Thyroid gland (tissue), 4 donors: Measurements from ENCODE around the gene WNT2.

Experiments used
- CTCF ChIP-seq, 6 experiments: fragments of 200-600 bp in 3 of 6; fragments of 450-650 bp in 3 of 6; sonication (generic) in 3 of 6; IDR thresholded peaks; one replicate each; pipeline ENCODE4 v1.5.1; 2016 to 2019; ENCODE audit warnings: antibody characterized with exemption in 6 of 6, mild to moderate bottlenecking in 2 of 6, inconsistent platforms in 1 of 6, moderate library complexity in 1 of 6
- POLR2A ChIP-seq, 2 donors: fragments of 450-650 bp; IDR thresholded peaks; one replicate each; pipeline ENCODE4 v1.6.1; 2017; ENCODE audit warnings: antibody characterized with exemption in 2 of 2, mild to moderate bottlenecking in 2 of 2, moderate library complexity in 1 of 2

- TF ChIP-seq POLR2A (IDR thresholded peaks at IDR 0.05) (no peak), CTCF (IDR thresholded peaks at IDR 0.05) (no peak)
Measured at GRCh38 chr7:117243390-117243789, 79.5 kb downstream of the WNT2 start.
